Activated CD8-positive, alpha-beta T cell treated with anti-CD3 and anti-CD28 coated beads for 36 hours (primary cell): ENCODE data around the gene RSRC1. TPM values are rescaled to one million over a fixed set of nuclear protein-coding genes. Genes with fewer than 3 reads are reported as not detected.

Experiments
- ATAC-seq: fragments of 200-7000 bp; cut with Tn5 transposase; one replicate; pipeline ENCODE4 v1.10.0; 2021; ENCODE audit warnings: mild to moderate bottlenecking, moderate library complexity
- CTCF ChIA-PET: fragments of 350-600 bp; sonication (Branson Sonifier 250); formaldehyde crosslinking; loops from one replicate; lab custom pipeline; 2021; ENCODE audit warnings: antibody characterized with exemption; lab: Charles Lee
- POLR2A ChIA-PET: fragments of 350-600 bp; sonication (Branson Sonifier 250); formaldehyde crosslinking; loops from one replicate; lab custom pipeline; 2021; ENCODE audit warnings: antibody characterized with exemption; lab: Charles Lee
- DNase-seq: peaks from one replicate; pipeline ENCODE4 v3.0.0-alpha.2; 2020
- H3K27ac Mint-ChIP-seq: one replicate; pipeline ENCODE4 v1.8.0; 2021; ENCODE audit warnings: mild to moderate bottlenecking, mixed read lengths
- H3K27me3 Mint-ChIP-seq: one replicate; pipeline ENCODE4 v1.8.0; 2021; ENCODE audit warnings: mixed read lengths
- H3K36me3 Mint-ChIP-seq: one replicate; pipeline ENCODE4 v1.8.0; 2021; ENCODE audit warnings: low read depth, mixed read lengths
- H3K4me1 Mint-ChIP-seq: one replicate; pipeline ENCODE4 v1.8.0; 2021; ENCODE audit warnings: low read depth, mixed read lengths
- H3K4me3 Mint-ChIP-seq: one replicate; pipeline ENCODE4 v1.8.0; 2021; ENCODE audit warnings: mild to moderate bottlenecking, moderate library complexity, mixed read lengths
- H3K9me3 Mint-ChIP-seq: one replicate; pipeline ENCODE4 v1.8.0; 2021; ENCODE audit warnings: mixed read lengths
- intact Hi-C: fragments of 100-400 bp; cut with micrococcal nuclease; formaldehyde crosslinking; loops from one replicate; pipeline ENCODE4 v1.10.0; 2022
- total RNA-seq, 2 experiments: library from RNA; stranded (reverse); gene quantifications; one replicate each; pipeline ENCODE4 v1.2.3, GENCODE V29; 2021
- TF ChIP-seq, protein P1 (sequence below): fragments of 200-600 bp; IDR thresholded peaks from one replicate; pipeline ENCODE4 v1.8.0; 2022; ENCODE audit warnings: antibody characterized with exemption, mild to moderate bottlenecking

The RSRC1 gene
- total RNA-seq, 2 experiments from 2014 or later: 37.9 to 44.7 TPM

DNA sequence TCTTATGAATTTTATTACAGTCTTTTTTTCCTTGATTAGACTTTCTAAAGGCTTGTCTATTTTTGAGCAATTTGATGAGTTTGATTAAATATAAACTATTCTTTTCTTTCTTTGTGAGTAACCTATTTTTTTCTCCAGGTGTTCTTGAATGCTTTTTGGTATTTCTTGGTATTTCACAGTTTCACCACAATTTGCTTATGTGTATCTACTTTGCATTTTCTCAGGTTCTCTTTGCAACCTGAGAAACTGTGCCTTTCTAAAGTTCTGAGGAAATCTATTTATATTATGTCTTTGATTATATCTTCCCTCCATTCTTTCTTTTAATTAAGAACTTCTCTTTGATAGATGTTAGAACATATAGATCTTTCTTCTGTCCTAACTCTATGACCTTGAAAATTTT is 344.0 kb downstream of the RSRC1 start:
- intact Hi-C loops: no loop called here
- Mint-ChIP-seq H3K36me3 (peaks cover 6% of the 10 kb centered on the region), H3K27ac (no peak overlapping the region), H3K4me3 (no peak overlapping the region), H3K4me1 (no peaks in the 10 kb centered on the region), H3K27me3 (no peaks in the 10 kb centered on the region), H3K9me3 (no peaks in the 10 kb centered on the region)
- ChIA-PET POLR2A (no interaction called here), CTCF (no interaction called here)
- TF ChIP-seq, protein P1, sequence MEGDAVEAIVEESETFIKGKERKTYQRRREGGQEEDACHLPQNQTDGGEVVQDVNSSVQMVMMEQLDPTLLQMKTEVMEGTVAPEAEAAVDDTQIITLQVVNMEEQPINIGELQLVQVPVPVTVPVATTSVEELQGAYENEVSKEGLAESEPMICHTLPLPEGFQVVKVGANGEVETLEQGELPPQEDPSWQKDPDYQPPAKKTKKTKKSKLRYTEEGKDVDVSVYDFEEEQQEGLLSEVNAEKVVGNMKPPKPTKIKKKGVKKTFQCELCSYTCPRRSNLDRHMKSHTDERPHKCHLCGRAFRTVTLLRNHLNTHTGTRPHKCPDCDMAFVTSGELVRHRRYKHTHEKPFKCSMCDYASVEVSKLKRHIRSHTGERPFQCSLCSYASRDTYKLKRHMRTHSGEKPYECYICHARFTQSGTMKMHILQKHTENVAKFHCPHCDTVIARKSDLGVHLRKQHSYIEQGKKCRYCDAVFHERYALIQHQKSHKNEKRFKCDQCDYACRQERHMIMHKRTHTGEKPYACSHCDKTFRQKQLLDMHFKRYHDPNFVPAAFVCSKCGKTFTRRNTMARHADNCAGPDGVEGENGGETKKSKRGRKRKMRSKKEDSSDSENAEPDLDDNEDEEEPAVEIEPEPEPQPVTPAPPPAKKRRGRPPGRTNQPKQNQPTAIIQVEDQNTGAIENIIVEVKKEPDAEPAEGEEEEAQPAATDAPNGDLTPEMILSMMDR: no peak
- no peak for DNase-seq
- ATAC-seq: no peak

DNA sequence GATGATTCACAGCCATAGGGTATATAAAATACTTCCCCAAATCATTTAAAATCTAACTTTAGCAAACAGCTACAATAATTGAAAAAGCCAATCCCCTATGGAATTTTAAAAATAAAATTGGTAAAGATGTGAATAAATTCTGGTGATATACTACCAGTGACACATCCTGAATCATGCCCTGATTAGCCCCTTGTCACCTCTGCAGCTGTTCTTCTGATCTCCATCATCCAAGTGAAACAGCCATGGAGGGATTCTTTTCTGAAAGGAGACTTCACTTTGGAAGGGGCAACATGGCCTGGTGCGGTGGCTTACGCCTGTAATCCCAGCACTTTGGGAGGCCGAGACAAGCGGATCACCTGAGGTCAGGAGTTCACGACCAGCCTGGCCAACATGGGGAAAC is 345.5 kb downstream of the RSRC1 start:
- intact Hi-C loops: no loop called here
- no peak for ATAC-seq
- Mint-ChIP-seq H3K36me3 (peaks cover 6% of the 10 kb centered on the region), H3K27me3 (no peaks in the 10 kb centered on the region), H3K27ac (no peak overlapping the region), H3K4me1 (no peaks in the 10 kb centered on the region), H3K9me3 (no peaks in the 10 kb centered on the region), H3K4me3 (no peak overlapping the region)
- ChIA-PET POLR2A (no interaction called here), CTCF (no interaction called here)
- DNase-seq: no peak
- TF ChIP-seq, protein P1: no peak

DNA sequence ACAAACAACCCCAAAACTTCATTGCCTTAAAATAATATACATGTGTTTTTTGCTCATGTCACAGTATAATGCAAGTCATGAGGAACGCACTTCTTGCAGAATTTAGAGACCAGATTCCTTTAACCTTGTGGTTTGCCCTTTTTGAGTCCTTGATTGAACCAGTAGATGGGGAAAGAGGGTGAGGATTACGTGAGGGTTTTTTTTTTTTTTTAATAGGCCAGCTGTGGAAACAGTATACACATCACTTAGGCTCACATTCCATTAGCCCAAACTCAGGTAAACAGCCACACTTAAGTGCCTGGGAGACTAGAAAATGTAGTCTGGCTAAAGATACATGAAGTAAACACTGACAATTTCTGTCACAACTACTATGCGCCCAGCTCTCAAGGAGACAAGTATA is 346.2 kb downstream of the RSRC1 start:
- ATAC-seq (no peak), DNase-seq (no peak)
- ChIA-PET CTCF (no interaction called here), POLR2A (no interaction called here)
- Mint-ChIP-seq H3K27me3 (no peaks in the 10 kb centered on the region), H3K4me1 (no peaks in the 10 kb centered on the region), H3K36me3 (peaks cover 6% of the 10 kb centered on the region), H3K4me3 (no peak overlapping the region), H3K9me3 (no peaks in the 10 kb centered on the region), H3K27ac (no peak overlapping the region)
- TF ChIP-seq, protein P1: no peak
- intact Hi-C loops: no loop called here

DNA sequence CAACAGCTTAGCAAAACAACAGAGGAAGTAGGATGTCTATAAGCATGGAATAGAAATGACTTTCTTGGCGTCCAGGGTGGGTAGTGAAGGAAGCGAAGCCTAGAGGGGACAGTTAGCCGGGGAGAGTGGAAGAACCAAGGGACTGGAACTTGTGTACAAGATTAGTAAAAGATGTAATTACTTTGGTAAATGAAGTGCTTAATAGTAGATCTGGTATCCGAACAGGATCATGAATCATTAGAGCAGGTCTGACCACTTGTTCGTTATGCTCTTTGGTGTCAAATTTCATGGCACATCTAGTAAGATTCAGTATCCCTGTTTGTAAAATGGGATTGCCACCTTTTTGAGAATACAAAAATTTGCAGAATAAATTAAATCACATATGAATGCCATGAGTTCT is 348.6 kb downstream of the RSRC1 start:
- no peak overlapping the region for H3K27ac Mint-ChIP-seq
- no peaks in the 10 kb centered on the region for H3K4me1 Mint-ChIP-seq
- no peaks in the 10 kb centered on the region for H3K27me3 Mint-ChIP-seq
- TF ChIP-seq, protein P1: no peak
- CTCF ChIA-PET: no interaction called here
- intact Hi-C loops: no loop called here
- H3K4me3 Mint-ChIP-seq: no peak overlapping the region
- POLR2A ChIA-PET: no interaction called here
- H3K36me3 Mint-ChIP-seq: peaks cover 6% of the 10 kb centered on the region
- ATAC-seq (no peak), DNase-seq (no peak)
- H3K9me3 Mint-ChIP-seq: no peaks in the 10 kb centered on the region

DNA sequence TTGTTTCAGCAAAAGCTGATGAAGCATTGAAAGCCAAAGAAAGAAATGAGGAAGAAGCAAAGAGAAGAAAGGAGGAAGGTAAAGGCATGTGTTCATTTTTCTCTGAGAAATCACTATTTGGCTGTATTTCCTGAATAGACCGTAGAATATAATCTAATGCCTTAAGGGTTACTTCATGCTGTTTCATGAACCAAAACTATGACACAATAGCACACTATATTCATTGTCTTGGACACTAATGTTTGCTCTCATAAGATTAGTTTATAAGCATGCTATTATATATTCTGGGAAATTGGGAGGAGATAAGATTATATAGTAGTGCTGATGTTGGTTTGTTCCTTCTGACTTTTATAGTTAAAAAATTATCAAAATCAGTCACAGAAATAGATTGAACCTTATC is 351.0 kb downstream of the RSRC1 start:
- no peak for ATAC-seq
- DNase-seq: no peak
- ChIA-PET CTCF (no interaction called here), POLR2A (no interaction called here)
- Mint-ChIP-seq H3K9me3 (no peaks in the 10 kb centered on the region), H3K4me1 (no peaks in the 10 kb centered on the region), H3K27me3 (no peaks in the 10 kb centered on the region), H3K36me3 (no peaks in the 10 kb centered on the region), H3K4me3 (no peak overlapping the region), H3K27ac (no peak overlapping the region)
- intact Hi-C loops: no loop called here
- TF ChIP-seq, protein P1: no peak
